ENCODE measurements around the gene VWCE.

VWCE gene

DNA sequence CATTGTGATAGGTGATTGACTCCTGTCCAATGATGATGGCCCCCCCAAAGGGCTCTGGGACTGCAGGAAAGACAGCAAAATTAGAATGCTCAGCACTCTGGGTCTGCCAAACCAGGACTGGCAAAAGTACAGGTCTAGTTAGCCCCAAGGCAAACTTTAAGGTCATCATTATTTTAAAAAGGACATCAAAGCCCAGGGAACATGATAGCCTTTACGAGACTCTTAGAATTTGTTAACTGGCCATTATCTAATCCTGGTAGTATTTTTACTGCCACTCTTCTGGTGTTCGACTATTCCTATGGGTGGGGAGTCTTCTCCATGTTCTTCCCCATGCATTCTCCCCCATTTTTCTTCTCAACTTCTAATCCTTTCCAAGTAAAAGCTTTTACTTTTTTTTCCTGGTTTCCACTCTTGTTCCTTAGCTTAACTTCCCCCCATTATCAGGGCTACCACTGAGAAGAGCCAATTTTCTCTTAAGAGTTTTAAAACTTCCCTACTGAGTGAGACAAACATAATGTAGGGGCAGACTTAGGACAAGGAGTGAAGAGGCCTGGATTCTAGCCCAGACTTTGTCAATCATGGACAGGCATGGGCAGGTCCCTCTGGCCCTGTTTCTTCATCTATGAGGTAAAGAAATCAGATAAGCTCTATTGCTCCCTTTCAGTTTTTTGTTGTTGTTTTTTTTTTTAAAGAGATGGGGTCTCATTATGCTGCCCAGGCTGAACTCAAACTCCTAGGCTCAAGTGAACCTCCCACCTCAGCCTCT is 30.7 kb upstream of the VWCE start:
- no peak for DNase-seq

DNA sequence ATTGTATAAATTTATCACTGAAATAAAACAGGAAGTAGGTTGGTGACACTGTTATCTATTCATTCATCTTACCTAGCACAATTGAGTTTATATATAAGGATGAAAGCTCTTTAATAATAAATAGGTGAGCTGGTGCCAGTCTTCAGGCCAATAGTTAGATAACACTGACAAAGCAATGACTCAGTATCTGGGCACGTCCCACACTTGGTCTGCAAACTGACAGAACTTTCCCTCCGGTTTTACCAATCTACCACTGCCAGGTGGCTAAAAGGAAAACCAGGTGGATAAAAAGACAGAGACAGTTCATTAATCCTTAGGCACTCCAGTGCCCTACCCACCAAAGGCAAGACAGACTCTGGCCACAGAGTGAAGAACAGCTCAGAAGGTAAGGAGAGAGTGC is 20.1 kb upstream of the VWCE start:
- no peak for DNase-seq

DNA sequence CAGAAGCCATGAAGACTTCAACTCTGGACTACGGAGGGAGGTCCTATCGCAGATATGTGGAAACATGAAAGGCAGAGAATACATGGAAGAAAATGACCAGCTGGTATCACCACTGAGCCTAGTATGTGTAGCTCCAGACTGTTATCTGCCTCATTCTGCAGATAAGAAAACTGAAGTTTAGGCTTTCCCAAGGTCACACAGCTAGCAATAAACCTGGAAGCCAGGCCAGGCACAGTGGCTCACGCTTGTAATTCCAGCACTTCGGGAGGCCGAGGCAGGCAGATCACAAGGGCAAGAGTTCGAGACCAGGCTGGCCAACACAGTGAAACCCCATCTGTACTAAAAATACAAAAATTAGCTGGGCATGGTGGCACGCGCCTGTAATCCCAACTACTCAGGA is 15.6 kb upstream of the VWCE start:
- DNase-seq: no peak

DNA sequence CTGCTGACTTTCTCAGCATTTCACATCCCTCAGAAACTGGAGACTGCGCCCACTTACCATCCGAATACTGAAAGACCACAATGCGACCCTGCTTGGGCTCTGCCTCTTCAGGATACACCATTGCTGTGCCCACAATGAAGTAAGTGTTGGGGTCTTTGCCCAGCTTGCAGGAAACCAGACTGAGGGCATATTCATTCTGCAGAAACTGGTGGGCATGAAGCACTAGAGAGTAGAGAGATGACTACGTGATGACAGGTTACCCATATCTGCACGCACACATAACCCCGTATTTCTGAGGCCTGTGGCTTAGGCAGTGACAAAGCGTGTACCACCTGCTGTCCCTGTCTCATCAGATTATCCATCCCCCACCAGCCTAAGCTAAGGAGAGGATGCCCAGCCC is 14.6 kb upstream of the VWCE start:
- DNase-seq: no peak

DNA sequence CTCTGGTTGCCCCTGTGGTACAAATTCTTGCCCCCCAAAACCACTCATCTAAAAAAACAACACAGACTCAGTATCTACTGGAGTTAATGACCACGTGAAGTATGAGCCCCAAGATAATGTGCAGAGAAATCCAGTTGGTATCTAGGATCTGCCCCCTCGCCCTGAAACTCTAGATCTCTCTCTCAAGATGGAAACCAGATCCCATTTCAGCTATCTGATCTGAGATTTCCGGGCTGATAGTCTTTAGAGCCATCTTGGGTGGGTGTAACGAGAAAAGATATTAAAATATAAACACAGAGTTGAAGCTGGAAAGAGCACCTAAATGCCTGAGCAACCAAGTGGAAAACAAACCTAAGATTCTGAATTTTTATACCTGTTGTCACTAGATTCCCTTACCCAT is 14.0 kb upstream of the VWCE start:
- no peak for DNase-seq

DNA sequence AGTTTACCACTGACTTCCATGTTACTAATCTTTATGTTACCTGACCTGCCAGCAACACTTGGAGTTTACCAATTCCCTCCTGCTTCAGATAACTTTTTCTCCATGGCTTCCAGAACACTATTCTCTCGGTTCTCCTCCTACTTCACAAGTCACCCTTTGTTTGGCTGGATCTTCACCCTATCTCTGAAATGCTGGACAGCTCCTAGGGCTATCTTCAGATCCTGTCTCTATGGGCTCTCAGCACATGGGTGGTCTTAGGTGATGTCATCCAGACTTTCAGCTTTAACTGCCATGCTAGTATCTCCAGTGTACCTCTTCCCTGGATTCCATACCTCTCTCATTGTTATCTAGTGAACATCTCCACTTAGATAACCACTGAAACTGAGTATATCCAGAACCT is 12.2 kb upstream of the VWCE start:
- DNase-seq: no peak

DNA sequence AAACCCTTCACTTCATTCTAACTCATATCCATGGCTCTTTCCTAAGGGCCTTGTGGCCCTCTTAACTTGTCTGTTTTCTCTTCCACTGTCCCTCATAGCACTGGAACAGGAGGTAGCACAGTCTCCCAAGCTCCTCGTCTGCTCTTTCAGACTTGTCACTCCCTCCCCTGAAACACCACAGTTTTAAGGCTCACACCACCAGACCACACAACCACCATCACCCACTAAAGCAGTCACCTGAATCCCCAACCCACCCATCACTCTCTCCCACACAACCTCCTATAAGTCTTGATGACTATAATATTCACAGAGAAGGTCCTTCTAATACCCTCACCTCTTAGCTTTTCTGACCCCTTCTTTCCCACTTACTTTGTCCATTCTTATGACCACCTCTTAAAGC is 11.1 kb upstream of the VWCE start:
- DNase-seq: no peak

DNA sequence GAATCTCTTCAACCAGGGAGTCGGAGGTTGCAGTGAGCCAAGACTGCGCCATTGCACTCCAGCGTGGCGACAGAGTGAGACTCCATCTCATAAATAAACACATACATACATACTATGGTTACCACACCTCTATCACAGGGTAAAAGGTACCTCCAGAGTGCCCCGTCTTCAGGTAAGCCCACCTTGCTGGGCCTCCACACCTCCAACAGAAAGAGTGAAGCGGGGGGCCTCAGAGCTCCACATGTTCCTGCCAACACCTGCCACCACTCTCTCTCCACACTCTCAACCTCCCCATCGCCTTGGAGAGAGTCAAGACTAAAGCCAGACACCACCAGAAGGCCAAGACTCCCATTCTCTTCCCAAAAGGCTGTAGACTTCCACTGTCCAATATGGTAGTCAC is 10.3 kb upstream of the VWCE start:
- no peak for DNase-seq

DNA sequence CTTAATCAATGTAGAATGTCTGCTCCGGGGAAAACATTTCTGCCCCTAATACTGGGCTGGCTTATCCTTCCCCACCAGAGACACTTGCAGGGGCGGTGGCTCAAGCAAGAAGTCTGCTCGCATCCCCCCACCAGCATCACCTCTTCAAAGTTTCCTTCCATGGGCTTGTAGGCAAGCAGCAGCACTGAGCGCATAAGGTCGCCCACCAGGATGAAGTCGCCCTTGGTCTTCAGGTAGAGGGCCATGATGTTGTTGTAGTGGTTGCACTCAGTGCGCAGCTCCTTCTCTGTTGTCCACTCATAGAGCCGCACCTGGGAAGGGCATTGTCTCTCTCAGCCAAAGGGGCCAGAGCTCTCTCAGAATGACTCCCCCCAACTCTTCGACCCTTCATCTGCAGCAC is 8.6 kb upstream of the VWCE start:
- no peak for DNase-seq

DNA sequence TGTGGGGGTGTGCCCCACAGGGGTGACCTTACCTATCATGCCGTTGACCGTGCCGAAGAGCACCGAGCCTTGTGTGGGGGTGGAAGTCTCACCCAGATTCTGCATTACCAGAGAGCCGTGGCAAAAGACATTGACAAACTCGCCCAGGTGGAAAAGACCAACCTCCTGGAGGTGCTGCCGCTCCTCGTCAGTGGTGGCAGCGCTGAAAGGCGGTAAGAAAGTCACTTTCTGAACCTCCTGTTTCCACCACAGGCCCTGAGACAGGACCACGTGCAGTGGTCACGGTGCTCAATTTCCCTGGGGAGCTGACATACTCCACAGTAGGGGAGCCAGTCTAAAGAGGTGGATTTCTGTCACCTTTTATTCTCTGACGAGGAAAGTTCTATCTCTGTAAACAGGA is 7.4 kb upstream of the VWCE start:
- DNase-seq: no peak

DNA sequence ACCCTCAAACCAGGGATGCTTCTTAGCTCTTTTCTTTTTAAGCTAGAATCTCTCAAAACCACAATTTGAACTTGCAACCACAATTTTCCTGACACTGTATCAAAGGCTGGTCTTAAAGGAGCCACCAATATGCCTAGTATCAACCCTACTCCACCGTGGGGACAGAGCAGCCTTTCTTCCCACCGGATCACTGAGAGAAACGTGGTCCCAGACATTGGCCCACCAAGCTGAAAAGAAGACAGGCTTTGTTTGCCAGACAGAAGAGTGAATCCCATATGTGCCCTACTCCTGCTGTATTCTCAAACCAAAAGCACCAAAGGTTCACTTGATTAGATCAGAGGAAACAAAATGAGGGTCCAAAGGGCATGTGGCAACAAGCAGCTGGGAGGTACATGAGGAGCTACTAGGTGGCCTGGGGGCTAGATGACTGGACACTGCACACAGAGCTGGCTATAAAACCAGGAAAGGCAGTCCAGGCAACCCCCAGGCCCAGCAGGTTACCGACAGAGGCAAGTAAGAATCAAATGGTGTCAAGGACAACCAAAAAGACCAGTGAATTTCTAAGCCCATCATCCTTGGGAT is 3.6 kb upstream of the VWCE start:
- DNase-seq: no peak

DNA sequence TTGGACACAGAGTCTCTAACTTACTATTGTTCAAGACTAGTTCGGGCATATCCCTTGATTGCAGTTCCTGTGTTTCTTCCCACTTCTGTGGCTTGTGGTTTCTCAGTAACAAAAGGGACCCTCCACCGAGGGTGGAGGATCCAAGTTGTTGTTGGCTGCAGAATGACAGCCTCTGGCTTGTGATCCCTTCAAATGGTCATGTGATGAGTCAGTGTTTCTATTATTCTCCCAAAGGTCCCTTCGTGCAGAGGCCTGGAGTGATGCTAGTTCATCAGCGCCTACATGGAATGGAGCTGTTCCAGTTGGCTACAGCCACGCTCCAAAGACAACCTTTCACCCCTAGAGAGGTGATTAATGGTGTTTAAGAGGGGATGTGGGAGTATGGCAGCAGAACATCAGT is 2.6 kb upstream of the VWCE start:
- DNase-seq: peak; percentile 65

DNA sequence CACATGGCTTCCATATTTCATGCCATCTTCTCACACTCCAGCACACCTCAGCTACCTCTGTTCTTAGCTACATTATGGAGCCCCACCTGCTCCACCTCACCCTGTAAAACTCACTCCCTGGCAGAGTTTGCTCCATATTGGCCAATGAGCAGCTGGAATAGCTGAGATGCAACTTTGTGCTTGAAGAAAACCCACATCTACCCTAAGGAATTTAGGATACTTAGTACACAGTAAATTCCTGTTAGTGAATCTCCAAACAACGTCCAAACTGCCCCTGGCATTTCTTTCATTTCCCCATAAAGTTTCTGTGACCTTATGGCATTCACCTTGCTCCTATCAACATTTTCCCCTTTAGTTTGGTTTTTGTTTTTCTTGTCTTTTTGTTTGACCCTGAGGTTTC is 2.2 kb upstream of the VWCE start:
- no peak for DNase-seq

DNA sequence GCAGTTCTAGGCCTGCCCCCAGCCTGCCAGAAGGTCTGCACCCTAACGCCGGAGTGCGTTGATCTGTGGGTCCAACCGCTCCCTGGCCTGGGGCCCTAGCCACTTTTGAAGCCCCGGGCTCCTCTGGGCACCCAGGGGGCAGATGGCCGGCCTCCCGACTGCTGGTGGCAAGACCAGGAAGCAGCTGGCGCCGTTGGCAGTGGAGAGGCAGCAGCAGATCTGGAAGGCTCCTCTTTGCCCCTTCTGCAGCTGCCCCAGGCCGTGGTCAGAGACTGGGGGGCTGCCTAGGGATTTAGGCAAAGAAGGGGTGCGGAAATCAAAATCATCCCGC is 445 bp upstream of the VWCE start:
- DNase-seq: no peak

DNA sequence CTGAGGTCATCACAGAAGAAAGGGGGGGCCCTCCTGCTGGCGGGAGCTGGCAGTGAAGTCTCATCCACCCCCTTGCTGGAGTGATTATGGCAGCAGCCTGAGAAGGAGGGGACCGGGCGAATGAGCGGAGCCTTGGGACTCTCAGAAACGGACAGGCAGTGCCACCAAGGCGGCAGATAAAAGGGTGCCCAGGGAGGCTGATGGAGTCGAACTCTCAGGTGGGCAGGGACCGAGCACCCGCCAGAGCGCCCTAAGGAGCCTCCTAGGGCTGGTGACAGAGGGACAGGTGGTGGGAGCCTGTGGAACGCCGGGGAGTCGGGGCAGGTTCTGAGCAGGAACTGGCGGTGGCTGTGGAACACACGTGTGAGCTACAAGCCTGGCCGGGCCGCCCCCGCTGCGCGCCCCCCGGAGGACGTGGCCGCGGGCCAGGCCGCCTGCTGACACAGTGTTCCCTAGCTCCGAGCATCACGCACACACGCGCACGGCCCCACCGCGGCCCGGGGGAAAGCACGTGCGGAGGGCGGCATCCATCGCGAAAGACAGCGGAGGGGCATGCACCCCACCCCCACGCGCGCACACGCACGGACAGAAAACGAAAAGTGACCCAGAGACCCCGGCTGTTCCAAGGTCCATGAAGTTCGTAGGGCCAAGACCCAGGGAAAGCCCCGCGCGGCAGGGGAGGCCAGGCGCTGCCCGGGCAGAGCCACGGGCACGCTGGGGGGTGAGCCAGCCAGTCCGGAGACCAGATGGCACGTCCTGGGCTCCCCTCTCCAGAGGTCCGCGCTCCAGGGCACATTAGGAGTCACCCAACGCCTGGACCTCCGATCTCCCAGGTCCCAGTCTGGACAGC is 1.0 kb downstream of the VWCE start:
- DNase-seq: peak; percentile 4

DNA sequence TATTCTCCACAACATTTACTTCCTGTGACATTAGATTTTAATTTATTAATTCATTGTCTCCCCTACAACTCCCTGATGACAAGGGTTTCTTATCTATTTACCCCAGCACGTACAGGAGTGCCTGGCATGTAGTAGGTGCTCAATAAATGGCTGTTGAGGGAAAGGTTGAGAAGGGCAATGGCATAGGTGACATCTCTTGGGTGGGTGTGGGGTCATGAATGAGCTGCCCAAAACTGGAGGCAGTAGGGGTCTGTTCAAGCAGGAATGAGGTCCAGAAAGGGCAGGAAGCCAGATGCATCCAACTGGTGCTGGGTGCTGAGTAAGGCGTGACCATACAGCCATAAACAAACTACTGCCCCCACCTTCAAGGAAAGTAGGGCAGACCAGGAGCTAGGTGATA is 2.8 kb downstream of the VWCE start:
- DNase-seq: no peak

DNA sequence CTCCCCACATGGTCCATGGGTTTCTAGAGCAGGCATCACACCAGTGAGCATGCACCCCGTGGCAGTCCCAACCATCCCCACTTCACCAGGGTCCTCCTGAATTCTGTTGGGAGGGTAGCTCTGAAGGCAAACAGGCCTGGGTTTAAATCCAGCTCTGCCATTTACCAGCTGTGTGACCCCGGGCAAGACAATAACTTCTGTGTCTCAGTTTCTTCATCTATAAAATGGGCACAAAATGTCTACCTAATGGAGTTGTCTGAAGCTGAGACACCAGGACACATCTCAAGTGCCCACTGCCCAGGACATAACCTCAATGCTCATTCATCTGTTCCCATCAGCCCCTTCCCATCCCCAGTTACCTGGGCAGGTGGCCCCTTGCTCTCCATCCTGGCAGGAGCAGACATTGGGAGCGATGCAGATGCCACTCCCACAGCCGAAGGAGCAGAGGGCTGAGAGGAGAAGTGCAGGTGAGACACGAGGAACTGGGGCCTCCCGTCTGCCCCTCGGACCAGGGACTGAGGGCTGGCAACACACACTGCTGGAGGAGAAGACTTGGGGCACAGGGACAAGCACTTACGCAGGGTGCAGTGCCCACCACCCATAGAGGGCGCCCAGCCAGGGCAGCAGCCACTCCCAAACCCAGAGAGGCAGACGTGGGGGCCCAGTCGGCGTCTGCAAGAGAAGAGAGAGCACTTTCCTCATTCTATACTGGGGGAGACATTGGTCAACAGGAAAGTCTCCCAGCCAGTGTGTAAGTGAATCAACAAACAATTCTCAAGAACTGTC is 4.0 kb downstream of the VWCE start:
- no peak for DNase-seq

DNA sequence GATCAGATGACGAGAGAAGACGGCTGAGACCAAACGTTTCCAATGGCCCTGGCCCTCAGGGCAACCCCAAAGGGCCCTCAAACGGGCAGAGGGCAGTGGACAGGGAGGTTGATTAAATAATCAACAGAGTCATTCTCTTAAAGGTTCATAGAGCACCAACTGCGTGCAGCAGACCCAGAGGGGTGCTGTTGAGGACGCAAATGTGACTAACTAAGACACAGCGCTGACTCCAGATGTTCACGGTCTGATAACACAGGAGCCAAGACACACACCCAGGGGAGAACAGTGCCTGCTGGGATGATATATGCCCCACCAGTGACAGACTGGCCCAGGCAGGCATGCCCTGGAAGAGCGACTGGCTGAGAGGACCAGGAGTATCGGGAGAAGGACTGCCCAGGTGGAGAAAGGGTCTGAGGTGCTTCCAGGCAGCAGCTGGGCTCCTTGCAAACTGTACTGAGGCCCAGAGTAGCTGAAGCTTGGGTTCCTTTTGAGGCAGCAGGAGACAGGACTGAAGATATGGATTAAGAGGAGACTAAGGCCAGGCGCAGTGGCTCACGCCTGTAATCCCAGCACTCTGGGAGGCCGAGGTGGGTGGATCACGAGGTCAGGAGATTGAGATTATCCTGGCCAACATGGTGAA is 7.7 kb downstream of the VWCE start:
- DNase-seq: no peak

DNA sequence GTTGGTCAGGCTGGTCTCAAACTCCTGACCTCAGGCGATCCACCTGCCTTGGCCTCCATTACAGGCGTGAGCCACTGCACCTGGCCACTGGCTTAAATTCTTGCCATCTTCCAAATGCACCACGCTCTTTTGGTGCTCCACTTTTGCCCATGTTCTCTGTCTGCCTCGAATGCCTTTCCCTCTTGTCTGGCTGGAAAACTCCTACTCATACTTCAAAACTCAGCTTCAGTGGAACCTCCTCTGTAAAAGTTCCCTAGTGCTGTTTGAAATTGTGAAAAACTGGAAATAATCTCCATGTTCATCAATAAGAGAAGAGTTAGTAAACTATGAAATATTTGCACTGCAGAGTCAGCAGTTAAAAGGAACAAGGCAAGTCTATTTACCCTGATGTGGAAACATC is 11.5 kb downstream of the VWCE start:
- no peak for DNase-seq

DNA sequence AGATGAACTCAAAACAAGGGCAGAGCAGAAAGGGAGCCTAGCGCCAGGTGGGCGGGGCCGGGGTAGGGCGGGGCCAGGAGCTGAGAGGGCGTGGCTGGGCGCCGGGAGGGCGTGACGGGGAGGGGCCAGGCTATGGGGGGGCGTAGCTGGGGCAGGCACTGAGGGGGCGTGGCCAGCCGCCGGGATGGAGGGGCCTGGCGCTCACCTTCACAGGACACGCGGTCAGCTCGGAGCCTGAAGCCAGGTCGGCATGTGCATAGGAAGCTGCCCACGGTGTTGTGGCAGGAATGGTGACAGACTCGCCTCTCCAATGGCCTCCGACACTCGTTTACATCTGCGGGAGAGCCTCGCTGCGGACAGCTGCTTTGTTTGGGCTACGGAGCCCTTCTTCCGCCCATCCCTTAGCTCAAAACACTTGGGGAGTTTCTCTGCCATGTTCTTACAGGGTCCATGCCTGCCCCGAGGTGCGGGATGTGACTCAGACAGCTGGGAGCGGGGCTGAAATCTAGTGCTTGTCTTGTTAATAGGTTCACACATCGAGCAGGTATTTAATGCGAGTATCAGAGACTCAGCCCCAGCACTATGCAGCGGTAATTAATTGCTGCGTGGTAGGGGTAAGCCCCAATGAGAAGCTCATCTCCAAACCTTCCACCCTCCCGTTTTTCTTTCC is 13.4 kb downstream of the VWCE start:
- no peak for DNase-seq

DNA sequence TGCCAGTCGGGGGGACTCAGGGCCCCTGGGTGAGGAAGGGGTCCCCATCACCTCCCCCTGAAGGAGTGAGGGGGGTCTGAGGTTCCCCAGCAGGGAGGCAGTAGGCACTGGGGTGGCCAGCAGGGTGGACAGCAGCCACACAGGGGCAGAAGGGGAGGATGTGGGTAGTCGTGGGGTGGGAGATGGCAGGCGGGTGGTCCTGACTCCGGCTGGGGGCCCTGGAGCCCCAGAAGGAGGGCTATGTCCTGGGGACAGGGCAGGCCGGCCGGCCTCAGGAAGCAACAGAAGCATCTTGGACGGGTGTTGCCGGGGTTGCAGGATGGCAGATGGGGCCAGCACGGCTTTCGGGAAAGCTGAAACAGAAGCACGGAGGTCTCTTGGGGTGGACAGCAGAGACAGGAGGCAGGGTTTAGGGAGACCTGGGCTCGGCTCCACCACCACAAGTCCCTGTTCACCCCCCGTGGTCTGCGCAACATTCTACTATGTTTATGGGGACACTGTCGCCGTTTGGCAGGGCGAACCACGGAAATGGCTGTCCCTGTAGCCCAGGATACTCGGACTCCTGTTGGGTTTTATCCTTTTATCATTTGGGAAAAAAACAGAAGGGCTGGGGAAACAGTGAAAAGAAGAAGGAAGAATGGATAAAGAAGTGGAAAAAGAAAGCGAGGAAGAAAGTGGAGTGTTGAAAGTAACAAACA is 14.1 kb downstream of the VWCE start:
- no peak for DNase-seq
